GM12874 (cell line): ENCODE measurements around the gene RNF213.

ENCODE experiments used
- CTCF ChIP-seq: IDR thresholded peaks from 2 replicates; pipeline ENCODE4 v1.5.1; 2011; ENCODE audit warnings: low read depth, mild to moderate bottlenecking, control low read depth, low read length, moderate library complexity; ENCODE audit not compliant: insufficient read depth

RNF213 gene

GRCh38 chr17:80269405-80269807, 8.8 kb downstream of the RNF213 start:
- TF ChIP-seq CTCF: no peak

- TF ChIP-seq CTCF: no peak
These were observed 9.5 kb downstream of the RNF213 start for GRCh38 chr17:80270104-80270503.

GRCh38 chr17:80270836-80271235, 10.2 kb downstream of the RNF213 start:
- TF ChIP-seq CTCF: no peak

GRCh38 chr17:80272366-80272765, 11.7 kb downstream of the RNF213 start:
- TF ChIP-seq CTCF: no peak

GRCh38 chr17:80274331-80274730, 13.7 kb downstream of the RNF213 start:
- no peak for TF ChIP-seq CTCF

GRCh38 chr17:80274871-80275449, 14.3 kb downstream of the RNF213 start:
- TF ChIP-seq CTCF: no peak

- TF ChIP-seq CTCF: no peak
These were observed 17.4 kb downstream of the RNF213 start for GRCh38 chr17:80277751-80278671.
